GM20431 (cell line): ENCODE results near the gene KCNQ1.

Experiments used
- in situ Hi-C: fragments of 300-500 bp; cut with MseI, MboI; formaldehyde crosslinking; loops from one replicate; pipeline ENCODE4 v1.15.0; 2020; ENCODE audit warnings: low sequenced_read_pairs; ENCODE audit not compliant: unreplicated experiment

Gene KCNQ1

GRCh38 chr11:2882396-2883110, 437.7 kb downstream of the KCNQ1 start:
- in situ Hi-C loops, result no loop called here

GRCh38 chr11:2883640-2883978, 438.8 kb downstream of the KCNQ1 start:
- in situ Hi-C loops, result no loop called here

- in situ Hi-C loops, result no loop called here
Observed at GRCh38 chr11:2883979-2884815, 439.4 kb downstream of the KCNQ1 start.

- in situ Hi-C loops, result no loop called here
Observed at GRCh38 chr11:2885017-2885677, 440.3 kb downstream of the KCNQ1 start.

GRCh38 chr11:2885678-2886081, 440.9 kb downstream of the KCNQ1 start, which contains the start of gene CDKN1C:
TSS of gene CDKN1C (minus strand) at chr11:2885775. CDS start at chr11:2885456, 319 bp downstream.
- in situ Hi-C loops, result no loop called here

GRCh38 chr11:2886191-2886894, 441.5 kb downstream of the KCNQ1 start:
- in situ Hi-C loops, result no loop called here

- in situ Hi-C loops, result no loop called here
Observed at GRCh38 chr11:2886936-2887335, 442.1 kb downstream of the KCNQ1 start.

GRCh38 chr11:2887515-2888195, 442.8 kb downstream of the KCNQ1 start:
- in situ Hi-C loops, result no loop called here

- in situ Hi-C loops, result no loop called here
Observed at GRCh38 chr11:2888266-2888968, 443.6 kb downstream of the KCNQ1 start.

GRCh38 chr11:2889362-2890273, 444.8 kb downstream of the KCNQ1 start:
- in situ Hi-C loops, result loop anchor here (5.0 kb wide), 1 partner anchor 357 kb away; no protein-coding TSS in a partner anchor

GRCh38 chr11:2890466-2891294, 445.9 kb downstream of the KCNQ1 start:
- in situ Hi-C loops, result loop anchor here (5.0 kb wide), 1 partner anchor 358 kb away; no protein-coding TSS in a partner anchor

GRCh38 chr11:2891326-2892214, 446.8 kb downstream of the KCNQ1 start:
- in situ Hi-C loops, result loop anchor here (5.0 kb wide), 1 partner anchor 359 kb away; no protein-coding TSS in a partner anchor

- in situ Hi-C loops, result loop anchor here (5.0 kb wide), 1 partner anchor 360 kb away; no protein-coding TSS in a partner anchor
Observed at GRCh38 chr11:2892215-2892966, 447.6 kb downstream of the KCNQ1 start.

- in situ Hi-C loops, result loop anchor here (5.0 kb wide), 1 partner anchor 361 kb away; no protein-coding TSS in a partner anchor
Observed at GRCh38 chr11:2892967-2893528, 448.2 kb downstream of the KCNQ1 start.

GRCh38 chr11:2893935-2894334, 449.1 kb downstream of the KCNQ1 start:
- in situ Hi-C loops, result loop anchor here (5.0 kb wide), 1 partner anchor 362 kb away; no protein-coding TSS in a partner anchor
